OCI-LY3 (cell line): ENCODE data around the gene CHL1.

ENCODE experiments used
- H2AFZ ChIP-seq: fragments of 200-600, 300-600 bp; shearing (Covaris generic); 2 replicates; pipeline ENCODE4 v1.6.0; 2014; ENCODE audit warnings: antibody characterized with exemption, low read depth, low read length
- H3K27ac ChIP-seq: fragments of 200-600, 300-600 bp; sonication (generic); 2 replicates; pipeline ENCODE4 v1.5.1; 2014; ENCODE audit warnings: mild to moderate bottlenecking, low read length, moderate library complexity, mixed read lengths
- H3K27me3 ChIP-seq: fragments of 200-600, 300-600 bp; sonication (generic); 2 replicates; pipeline ENCODE4 v1.6.1; 2014; ENCODE audit warnings: low read depth, low read length, mixed read lengths
- H3K36me3 ChIP-seq: fragments of 200-600, 300-600 bp; sonication (generic); replicated peaks from 2 replicates; pipeline ENCODE3; 2014; ENCODE audit warnings: low read depth, low read length, mixed read lengths
- H3K4me1 ChIP-seq: fragments of 300-600, 200-600 bp; sonication (generic); 2 replicates; pipeline ENCODE4 v1.6.1; 2014; ENCODE audit warnings: low read length, mixed read lengths
- H3K4me2 ChIP-seq: fragments of 200-600, 300-600 bp; sonication (generic); 2 replicates; pipeline ENCODE4 v1.6.1; 2014; ENCODE audit warnings: low read length, mixed read lengths
- H3K4me3 ChIP-seq: fragments of 300-600, 200-600 bp; sonication (generic); 2 replicates; pipeline ENCODE4 v1.5.1; 2014; ENCODE audit warnings: antibody characterized with exemption, mild to moderate bottlenecking, low read length, moderate library complexity
- H3K79me2 ChIP-seq: fragments of 300-600, 200-600 bp; shearing (Covaris generic); 2 replicates; pipeline ENCODE4 v1.6.1; 2014; ENCODE audit warnings: mild to moderate bottlenecking, low read length, mixed read lengths
- H3K9ac ChIP-seq: fragments of 300-600, 200-600 bp; shearing (Covaris generic); 2 replicates; pipeline ENCODE4 v1.6.0; 2014; ENCODE audit warnings: mild to moderate bottlenecking, low read length, moderate library complexity
- H3K9me3 ChIP-seq: fragments of 200-600, 300-600 bp; shearing (Covaris generic); 2 replicates; pipeline ENCODE4 v1.6.1; 2014; ENCODE audit warnings: low read length, mixed read lengths; ENCODE audit not compliant: insufficient read depth
- H4K20me1 ChIP-seq: fragments of 200-600, 300-600 bp; sonication (generic); 2 replicates; pipeline ENCODE4 v1.6.1; 2016; ENCODE audit warnings: low read length, mixed read lengths; ENCODE audit not compliant: insufficient read depth
- EZH2phosphoT487 ChIP-seq: fragments of 200-600 bp; shearing (Covaris generic); IDR thresholded peaks from 2 replicates; pipeline ENCODE4 v1.6.1; 2018; ENCODE audit warnings: antibody characterized with exemption, mixed run types, low read depth
- TF ChIP-seq, protein P1 (sequence below): fragments of 200-600, 300-600 bp; sonication (generic); IDR thresholded peaks from 2 replicates; pipeline ENCODE4 v1.5.1; 2014; ENCODE audit warnings: antibody characterized with exemption, low read length, low read depth

The CHL1 gene

DNA sequence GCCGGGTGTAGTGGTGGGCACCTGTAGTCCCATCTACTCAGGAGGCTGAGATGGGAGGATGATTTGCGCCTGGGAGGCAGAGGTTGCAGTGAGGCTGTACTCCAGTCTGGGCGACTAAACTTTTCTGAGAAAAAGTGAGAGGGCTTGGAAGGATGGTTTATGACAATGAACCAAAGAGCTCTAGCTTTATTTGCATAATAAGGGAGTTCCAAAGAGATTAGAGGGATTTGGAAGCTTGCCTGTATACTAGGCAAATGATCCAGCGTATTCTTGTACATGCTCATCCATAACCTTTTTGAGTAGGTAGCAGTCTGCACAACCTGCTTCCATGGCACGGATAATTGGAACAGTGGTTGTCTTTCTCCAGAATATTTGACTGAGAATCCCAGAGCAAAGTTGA is 251.1 kb downstream of the CHL1 start:
- Histone ChIP-seq H3K4me3 (no peak overlapping the region), H3K36me3 (no peaks in the 10 kb centered on the region), H2AFZ (no peak overlapping the region), H3K4me2 (no peak overlapping the region), H3K4me1 (peaks cover 10% of the 10 kb centered on the region), H3K9ac (no peak overlapping the region), H3K27me3 (no peaks in the 10 kb centered on the region), H3K27ac (no peak overlapping the region), H3K79me2 (no peaks in the 10 kb centered on the region), H4K20me1 (no peaks in the 10 kb centered on the region), H3K9me3 (no peaks in the 10 kb centered on the region)
- TF ChIP-seq, protein P1, sequence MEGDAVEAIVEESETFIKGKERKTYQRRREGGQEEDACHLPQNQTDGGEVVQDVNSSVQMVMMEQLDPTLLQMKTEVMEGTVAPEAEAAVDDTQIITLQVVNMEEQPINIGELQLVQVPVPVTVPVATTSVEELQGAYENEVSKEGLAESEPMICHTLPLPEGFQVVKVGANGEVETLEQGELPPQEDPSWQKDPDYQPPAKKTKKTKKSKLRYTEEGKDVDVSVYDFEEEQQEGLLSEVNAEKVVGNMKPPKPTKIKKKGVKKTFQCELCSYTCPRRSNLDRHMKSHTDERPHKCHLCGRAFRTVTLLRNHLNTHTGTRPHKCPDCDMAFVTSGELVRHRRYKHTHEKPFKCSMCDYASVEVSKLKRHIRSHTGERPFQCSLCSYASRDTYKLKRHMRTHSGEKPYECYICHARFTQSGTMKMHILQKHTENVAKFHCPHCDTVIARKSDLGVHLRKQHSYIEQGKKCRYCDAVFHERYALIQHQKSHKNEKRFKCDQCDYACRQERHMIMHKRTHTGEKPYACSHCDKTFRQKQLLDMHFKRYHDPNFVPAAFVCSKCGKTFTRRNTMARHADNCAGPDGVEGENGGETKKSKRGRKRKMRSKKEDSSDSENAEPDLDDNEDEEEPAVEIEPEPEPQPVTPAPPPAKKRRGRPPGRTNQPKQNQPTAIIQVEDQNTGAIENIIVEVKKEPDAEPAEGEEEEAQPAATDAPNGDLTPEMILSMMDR: no peak
- TF ChIP-seq EZH2phosphoT487: no peak

DNA sequence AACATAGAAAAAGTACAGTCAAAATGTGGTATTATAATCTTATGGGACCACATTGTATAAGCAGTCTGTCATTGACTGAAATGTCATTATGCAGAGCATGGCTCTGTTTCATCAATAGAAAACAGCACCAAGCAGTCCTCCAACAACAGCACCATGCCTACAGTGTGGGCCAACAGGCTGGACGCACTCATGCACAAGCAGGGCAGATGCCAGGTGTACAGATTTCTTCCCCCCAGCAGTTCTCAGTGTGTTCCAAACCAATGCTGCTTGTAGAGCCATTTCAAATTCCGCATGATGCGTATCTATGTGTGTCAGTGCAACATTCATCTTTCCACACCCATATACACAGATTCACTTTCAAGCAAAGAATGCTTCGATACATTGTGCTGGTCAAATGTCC is 253.1 kb downstream of the CHL1 start:
- H3K4me1 ChIP-seq: peaks cover 10% of the 10 kb centered on the region
- H4K20me1 ChIP-seq: no peaks in the 10 kb centered on the region
- no peak overlapping the region for H3K9ac ChIP-seq
- no peak overlapping the region for H2AFZ ChIP-seq
- H3K4me3 ChIP-seq: no peak overlapping the region
- no peak for TF ChIP-seq EZH2phosphoT487
- TF ChIP-seq, protein P1: no peak
- H3K36me3 ChIP-seq: no peaks in the 10 kb centered on the region
- H3K9me3 ChIP-seq: no peaks in the 10 kb centered on the region
- no peaks in the 10 kb centered on the region for H3K27me3 ChIP-seq
- H3K79me2 ChIP-seq: no peaks in the 10 kb centered on the region
- H3K27ac ChIP-seq: no peak overlapping the region
- H3K4me2 ChIP-seq: no peak overlapping the region

DNA sequence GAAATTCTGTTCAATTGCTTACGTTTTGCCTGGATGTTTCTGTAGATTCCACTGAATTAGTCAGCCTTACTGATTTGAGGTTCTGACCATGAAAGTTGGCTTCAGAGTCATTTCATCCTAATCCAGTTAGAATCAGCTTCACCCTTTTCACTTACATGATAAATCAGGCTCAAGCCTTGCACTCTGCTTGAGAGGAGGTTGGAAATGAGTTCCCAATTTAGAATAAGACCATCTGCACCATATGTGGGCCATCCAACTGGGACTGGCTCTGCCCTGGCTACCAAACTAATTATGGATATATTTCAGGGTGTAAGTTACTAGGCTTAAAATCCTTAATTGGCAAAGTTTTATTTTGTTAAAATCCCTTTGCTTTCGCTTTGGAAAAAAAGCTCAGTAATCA is 255.7 kb downstream of the CHL1 start:
- no peaks in the 10 kb centered on the region for H3K79me2 ChIP-seq
- no peak overlapping the region; the same call in 1 of the 2 replicates for H2AFZ ChIP-seq
- H3K4me2 ChIP-seq: no peak overlapping the region
- H3K36me3 ChIP-seq: no peaks in the 10 kb centered on the region
- H3K4me1 ChIP-seq: peaks cover 10% of the 10 kb centered on the region
- H3K27me3 ChIP-seq: no peaks in the 10 kb centered on the region
- H3K9me3 ChIP-seq: no peaks in the 10 kb centered on the region
- no peak overlapping the region for H3K27ac ChIP-seq
- H4K20me1 ChIP-seq: no peaks in the 10 kb centered on the region
- no peak for TF ChIP-seq EZH2phosphoT487
- TF ChIP-seq, protein P1: no peak
- H3K4me3 ChIP-seq: no peak overlapping the region
- no peak overlapping the region for H3K9ac ChIP-seq

DNA sequence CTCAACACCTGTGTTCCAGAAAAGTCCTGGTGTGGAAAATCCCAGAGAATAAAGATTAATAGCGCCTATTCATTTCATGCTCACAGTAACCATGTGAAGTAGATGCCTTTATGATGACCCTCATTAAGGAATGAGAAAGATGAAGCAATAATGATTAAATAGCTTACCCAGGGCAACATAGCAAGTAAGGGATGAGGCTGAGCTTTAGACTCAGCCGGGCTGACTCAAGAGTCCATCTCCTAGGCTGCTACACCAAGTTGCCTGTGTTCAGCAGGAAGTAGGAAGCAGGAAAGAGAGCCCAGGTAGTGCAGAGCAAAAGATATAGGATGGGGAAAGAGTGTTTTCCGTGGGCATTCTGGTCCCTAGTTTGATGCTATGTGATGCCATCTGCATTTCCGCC is 256.5 kb downstream of the CHL1 start:
- Histone ChIP-seq H3K79me2 (no peaks in the 10 kb centered on the region), H2AFZ (no peak overlapping the region), H3K36me3 (no peaks in the 10 kb centered on the region), H3K4me2 (no peak overlapping the region), H3K27me3 (no peaks in the 10 kb centered on the region), H3K9me3 (no peaks in the 10 kb centered on the region), H3K4me3 (no peak overlapping the region), H4K20me1 (no peaks in the 10 kb centered on the region), H3K9ac (no peak overlapping the region), H3K4me1 (peaks cover 7% of the 10 kb centered on the region), H3K27ac (no peak overlapping the region)
- TF ChIP-seq EZH2phosphoT487: no peak
- TF ChIP-seq, protein P1: no peak
